Tibial artery (tissue), 4 donors: ENCODE data around the gene ERN2.

Source experiments
- DNase-seq, 2 donors: peaks; one replicate each; pipeline ENCODE4 v3.0.0-alpha.2; 2019
- H3K27ac ChIP-seq, 2 donors: fragments of 200-600 bp; sonication (generic) in 1 of 2; 1 replicate in 1 of 2; 2 replicates in 1 of 2; pipeline ENCODE4 v1.5.1; 2018 to 2019; ENCODE audit warnings: mild to moderate bottlenecking in 1 of 2
- H3K27me3 ChIP-seq, 2 donors: fragments of 200-600 bp; sonication (generic) in 1 of 2; one replicate each; pipeline versions ENCODE4 v1.5.1 to v1.6.0; 2016 to 2019
- H3K36me3 ChIP-seq, 3 donors: fragments of 200-600 bp; sonication (generic) in 2 of 3; one replicate each; pipeline ENCODE4 v1.5.1; 2016 to 2019; ENCODE audit warnings: mild to moderate bottlenecking in 2 of 3
- H3K4me1 ChIP-seq, 4 donors: fragments of 200-600 bp; sonication (generic) in 2 of 4; 1 replicate in 3 of 4; 2 replicates in 1 of 4; pipeline ENCODE4 v1.5.1; 2016 to 2019
- H3K4me3 ChIP-seq, 2 donors: fragments of 200-600 bp; sonication (generic) in 1 of 2; 1 replicate in 1 of 2; 2 replicates in 1 of 2; pipeline ENCODE4 v1.5.1; 2018 to 2019; ENCODE audit warnings: mild to moderate bottlenecking in 2 of 2
- H3K9me3 ChIP-seq, 3 donors: fragments of 200-600 bp; sonication (generic) in 1 of 3; one replicate each; pipeline ENCODE4 v1.5.1; 2016 to 2019
- CTCF ChIP-seq, 2 experiments: fragments of 200-600 bp in 1 of 2; fragments of 450-650 bp in 1 of 2; IDR thresholded peaks; one replicate each; pipeline ENCODE4 v1.5.1; 2017 to 2019; ENCODE audit warnings: antibody characterized with exemption in 2 of 2, mild to moderate bottlenecking in 1 of 2, moderate library complexity in 1 of 2
- intact Hi-C: fragments of 100-400 bp; cut with DNase I; formaldehyde crosslinking; loops from one replicate; pipeline ENCODE4 v1.15.0; 2023; ENCODE audit warnings: low total_unique reads

Gene ERN2

GRCh38 chr16:23710504-23710903 lies 2.5 kb downstream of the ERN2 start:
- peaks cover 0 to 24% (median 20%) of the 10 kb centered on the region in 3 donors for H3K9me3 ChIP-seq
- H3K27me3 ChIP-seq = peaks cover 0 to 60% of the 10 kb centered on the region in 2 donors
- H3K4me3 ChIP-seq = no peak overlapping the region
- H3K36me3 ChIP-seq = no peaks in the 10 kb centered on the region
- intact Hi-C loops = no loop called here
- no peak for TF ChIP-seq CTCF (IDR thresholded peaks at IDR 0.05)
- H3K4me1 ChIP-seq = no peaks in the 10 kb centered on the region
- DNase-seq = no peak
- H3K27ac ChIP-seq = no peak overlapping the region

- H3K9me3 ChIP-seq = peaks cover 0 to 24% (median 20%) of the 10 kb centered on the region in 3 donors
- no peak for DNase-seq
- H3K27ac ChIP-seq = no peak overlapping the region
- no peaks in the 10 kb centered on the region for H3K4me1 ChIP-seq
- H3K4me3 ChIP-seq = no peak overlapping the region
- TF ChIP-seq CTCF (IDR thresholded peaks at IDR 0.05) = no peak
- peaks cover 0 to 59% of the 10 kb centered on the region in 2 donors for H3K27me3 ChIP-seq
- H3K36me3 ChIP-seq = no peaks in the 10 kb centered on the region
- intact Hi-C loops = no loop called here
Observed at GRCh38 chr16:23710008-23710407, 3.0 kb downstream of the ERN2 start.

- intact Hi-C loops = no loop called here
- Histone ChIP-seq H3K27ac (no peak overlapping the region), H3K4me1 (no peaks in the 10 kb centered on the region), H3K4me3 (no peak overlapping the region), H3K9me3 (peaks cover 0 to 24% (median 20%) of the 10 kb centered on the region in 3 donors), H3K36me3 (no peaks in the 10 kb centered on the region), H3K27me3 (peaks cover 0 to 55% of the 10 kb centered on the region in 2 donors)
- TF ChIP-seq CTCF (IDR thresholded peaks at IDR 0.05) = no peak
- DNase-seq = no peak
Observed at GRCh38 chr16:23709536-23709935, 3.5 kb downstream of the ERN2 start.

GRCh38 chr16:23706439-23706838 lies 6.6 kb downstream of the ERN2 start:
- no peak for DNase-seq
- Histone ChIP-seq H3K9me3 (peaks cover 0 to 24% (median 20%) of the 10 kb centered on the region in 3 donors), H3K36me3 (no peaks in the 10 kb centered on the region), H3K4me3 (no peak overlapping the region), H3K4me1 (no peaks in the 10 kb centered on the region), H3K27me3 (peaks cover 0 to 25% of the 10 kb centered on the region in 2 donors), H3K27ac (no peak overlapping the region)
- intact Hi-C loops = no loop called here
- no peak for TF ChIP-seq CTCF (IDR thresholded peaks at IDR 0.05)

GRCh38 chr16:23705517-23705902 lies 7.5 kb downstream of the ERN2 start:
- intact Hi-C loops = no loop called here
- Histone ChIP-seq H3K4me3 (no peak overlapping the region), H3K36me3 (no peaks in the 10 kb centered on the region), H3K4me1 (no peaks in the 10 kb centered on the region), H3K9me3 (peaks cover 0 to 19% (median 13%) of the 10 kb centered on the region in 3 donors), H3K27ac (no peak overlapping the region), H3K27me3 (peaks cover 0 to 20% of the 10 kb centered on the region in 2 donors)
- no peak for TF ChIP-seq CTCF (IDR thresholded peaks at IDR 0.05)
- no peak for DNase-seq
